GM12872 (cell line): ENCODE results near the gene ZNF618.

ENCODE experiments used
- TF ChIP-seq, protein P1 (sequence below): IDR thresholded peaks from 3 replicates; pipeline ENCODE4 v1.5.1; 2011; ENCODE audit warnings: low read depth, mild to moderate bottlenecking, low read length, moderate library complexity; ENCODE audit not compliant: insufficient read depth

Gene ZNF618

DNA sequence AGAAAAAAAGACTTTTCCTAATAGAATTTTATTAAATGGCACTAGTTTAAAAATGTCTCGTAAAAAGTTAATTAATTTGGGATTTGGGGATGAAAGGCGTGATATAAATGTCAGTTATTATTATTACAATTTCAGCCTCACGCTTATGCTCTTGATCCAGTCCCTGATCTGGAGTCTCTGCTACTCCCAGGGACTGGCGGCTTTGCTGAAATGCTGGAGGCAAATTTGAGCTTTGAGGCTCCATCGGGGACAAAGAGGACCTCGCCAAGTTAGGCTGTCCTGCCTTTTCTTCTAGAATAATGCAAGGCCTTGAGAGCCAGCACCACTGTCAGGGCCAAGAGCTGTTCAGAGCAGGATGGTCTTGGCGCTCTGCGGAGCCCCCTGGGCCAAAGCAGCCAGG, 69.7 kb downstream of the ZNF618 start:
- TF ChIP-seq, protein P1, sequence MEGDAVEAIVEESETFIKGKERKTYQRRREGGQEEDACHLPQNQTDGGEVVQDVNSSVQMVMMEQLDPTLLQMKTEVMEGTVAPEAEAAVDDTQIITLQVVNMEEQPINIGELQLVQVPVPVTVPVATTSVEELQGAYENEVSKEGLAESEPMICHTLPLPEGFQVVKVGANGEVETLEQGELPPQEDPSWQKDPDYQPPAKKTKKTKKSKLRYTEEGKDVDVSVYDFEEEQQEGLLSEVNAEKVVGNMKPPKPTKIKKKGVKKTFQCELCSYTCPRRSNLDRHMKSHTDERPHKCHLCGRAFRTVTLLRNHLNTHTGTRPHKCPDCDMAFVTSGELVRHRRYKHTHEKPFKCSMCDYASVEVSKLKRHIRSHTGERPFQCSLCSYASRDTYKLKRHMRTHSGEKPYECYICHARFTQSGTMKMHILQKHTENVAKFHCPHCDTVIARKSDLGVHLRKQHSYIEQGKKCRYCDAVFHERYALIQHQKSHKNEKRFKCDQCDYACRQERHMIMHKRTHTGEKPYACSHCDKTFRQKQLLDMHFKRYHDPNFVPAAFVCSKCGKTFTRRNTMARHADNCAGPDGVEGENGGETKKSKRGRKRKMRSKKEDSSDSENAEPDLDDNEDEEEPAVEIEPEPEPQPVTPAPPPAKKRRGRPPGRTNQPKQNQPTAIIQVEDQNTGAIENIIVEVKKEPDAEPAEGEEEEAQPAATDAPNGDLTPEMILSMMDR = no peak

DNA sequence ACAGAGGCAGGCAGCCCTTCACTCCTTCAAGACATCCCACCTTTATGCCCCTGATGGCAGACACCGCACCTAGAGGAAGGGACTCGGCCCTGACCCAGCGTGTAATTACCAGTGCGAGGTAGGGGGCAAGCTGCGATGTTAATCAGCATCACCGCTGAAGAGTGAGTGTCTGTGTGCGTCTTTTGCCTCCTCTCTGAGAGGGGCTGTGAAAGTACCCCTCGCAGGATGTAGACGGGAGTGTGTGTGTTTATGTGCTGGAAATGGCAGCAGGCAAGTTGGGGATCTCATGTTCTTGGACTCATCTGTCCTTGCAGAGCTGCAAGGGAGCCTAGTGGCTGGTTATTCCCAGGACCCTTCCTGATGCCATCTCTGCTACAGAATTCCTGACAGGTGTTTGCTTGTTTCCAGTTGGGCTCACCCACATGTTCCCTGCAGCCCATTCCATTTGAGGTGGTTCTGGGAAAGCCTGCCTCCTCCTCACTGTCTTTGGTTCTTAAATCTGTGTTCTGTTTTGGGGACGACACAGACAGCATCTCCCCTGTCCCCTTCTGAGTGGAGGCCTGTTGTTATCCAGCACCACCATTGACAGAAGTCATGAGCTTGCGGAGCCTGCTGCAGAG, 70.5 kb downstream of the ZNF618 start:
- TF ChIP-seq, protein P1 = no peak

DNA sequence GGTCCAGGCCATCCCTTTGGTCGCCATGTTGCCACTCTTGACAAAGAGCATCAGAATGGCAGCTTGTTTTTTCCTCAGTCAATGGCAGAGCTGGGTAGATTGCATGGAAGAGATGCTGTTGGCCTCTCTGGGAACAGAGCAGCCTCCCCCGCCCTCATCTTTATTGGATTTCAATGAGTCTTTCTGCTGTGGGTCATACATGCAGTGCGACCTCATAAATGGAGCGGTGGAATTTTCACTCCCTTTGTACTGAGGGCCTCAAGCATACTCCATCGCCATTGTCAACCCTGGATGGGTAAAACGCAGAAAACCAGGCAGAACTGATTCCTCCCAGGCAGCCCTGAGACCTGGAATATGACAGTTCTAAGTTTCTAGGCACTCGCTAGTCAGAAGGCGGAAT, 71.8 kb downstream of the ZNF618 start:
- TF ChIP-seq, protein P1 = no peak

DNA sequence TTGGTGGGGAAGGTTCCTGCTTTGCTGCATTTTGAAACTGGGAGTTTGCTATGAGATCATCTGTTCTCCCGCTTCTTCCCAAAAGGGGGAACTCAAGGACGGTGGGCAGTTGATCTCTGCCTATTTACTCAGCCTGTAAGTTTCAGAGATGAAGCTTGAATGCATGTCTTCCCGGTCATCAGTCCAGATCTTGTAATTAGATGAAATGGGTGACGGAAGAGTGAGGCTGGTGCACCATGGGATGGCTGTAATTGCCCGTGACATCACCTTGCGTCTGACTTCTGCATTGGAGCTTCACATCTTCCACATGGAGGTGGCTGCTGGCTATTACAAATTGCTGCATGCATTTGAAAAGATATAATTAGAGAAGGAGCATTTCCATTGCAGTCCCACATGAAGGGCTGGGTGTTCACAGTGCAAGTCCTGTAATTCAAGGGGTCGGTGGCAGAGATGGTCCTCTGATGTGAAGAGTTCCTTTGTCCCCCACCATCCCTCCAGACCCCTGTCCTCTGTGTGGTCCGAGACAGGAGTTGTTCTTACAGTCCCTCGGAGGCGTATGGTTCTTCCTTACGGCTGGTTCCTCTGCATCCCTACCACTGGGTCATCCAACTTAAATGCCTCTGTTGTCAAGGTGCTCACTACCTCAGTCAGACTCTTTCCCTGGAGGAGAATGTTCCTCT, 72.9 kb downstream of the ZNF618 start:
- TF ChIP-seq, protein P1 = no peak

DNA sequence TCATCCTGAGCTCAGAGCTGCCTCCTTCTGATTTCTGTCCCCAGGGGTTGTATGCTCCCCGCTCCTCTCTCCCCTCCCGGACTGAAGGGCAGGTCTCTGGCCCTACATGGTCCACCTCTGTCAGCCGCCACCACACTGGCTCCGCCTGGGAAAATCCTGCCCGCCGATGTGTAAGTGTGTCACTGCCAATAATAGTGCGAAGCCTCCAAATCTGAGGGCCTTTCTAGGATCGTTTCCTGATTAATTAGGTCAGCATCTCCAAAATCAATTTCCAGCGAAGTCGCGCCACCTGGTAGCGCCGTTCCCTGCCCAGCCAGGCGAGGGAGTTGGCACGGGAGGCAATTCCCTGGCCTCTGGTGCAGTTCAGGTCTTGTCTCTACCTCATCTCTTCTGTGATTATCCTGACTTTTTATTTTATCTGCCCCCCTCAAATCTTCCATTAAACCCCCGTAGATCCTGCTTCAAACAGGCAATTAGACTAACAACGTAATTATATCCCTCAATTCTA, 73.5 kb downstream of the ZNF618 start:
- TF ChIP-seq, protein P1 = no peak

DNA sequence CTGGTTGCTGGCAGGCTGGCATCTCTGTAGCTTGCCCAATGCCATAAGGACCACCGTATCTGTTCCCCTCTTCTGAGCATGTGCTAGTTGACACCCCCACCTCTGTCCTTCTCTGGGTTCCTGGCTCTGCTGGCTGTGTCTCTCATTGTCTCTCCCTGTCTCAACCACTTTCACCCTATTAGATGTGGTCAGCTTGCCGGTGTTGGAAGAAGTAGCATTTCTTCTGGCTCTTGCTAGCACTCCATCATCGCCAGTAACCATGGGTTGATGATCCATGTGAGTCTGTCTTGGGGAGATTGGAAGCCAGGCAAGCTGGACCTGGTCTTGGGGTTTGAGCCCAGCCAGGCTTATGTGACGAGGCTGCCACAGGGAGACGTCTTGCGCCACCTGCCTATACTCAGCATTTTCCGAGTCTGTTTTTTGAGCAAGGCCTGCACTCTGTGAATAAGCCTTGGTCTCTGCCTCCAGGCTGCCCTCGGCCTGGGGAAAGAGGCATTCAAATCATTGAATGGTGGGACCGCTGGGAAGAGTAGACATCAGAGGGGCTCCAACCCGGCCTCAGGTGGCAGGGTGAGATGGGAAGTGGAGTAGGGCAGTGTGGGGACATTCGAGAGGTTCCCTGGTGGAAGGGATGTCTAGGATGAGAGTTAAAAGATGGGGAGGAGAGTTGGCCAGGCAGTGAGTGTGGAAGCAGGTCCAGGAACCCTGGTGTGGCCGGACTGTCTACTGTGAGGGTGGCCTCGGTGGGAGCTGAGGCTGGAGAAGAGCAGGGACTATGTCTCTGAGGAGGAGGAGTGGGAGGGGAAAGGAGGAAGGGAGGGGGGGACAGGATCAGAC, 74.3 kb downstream of the ZNF618 start:
- TF ChIP-seq, protein P1 = no peak

DNA sequence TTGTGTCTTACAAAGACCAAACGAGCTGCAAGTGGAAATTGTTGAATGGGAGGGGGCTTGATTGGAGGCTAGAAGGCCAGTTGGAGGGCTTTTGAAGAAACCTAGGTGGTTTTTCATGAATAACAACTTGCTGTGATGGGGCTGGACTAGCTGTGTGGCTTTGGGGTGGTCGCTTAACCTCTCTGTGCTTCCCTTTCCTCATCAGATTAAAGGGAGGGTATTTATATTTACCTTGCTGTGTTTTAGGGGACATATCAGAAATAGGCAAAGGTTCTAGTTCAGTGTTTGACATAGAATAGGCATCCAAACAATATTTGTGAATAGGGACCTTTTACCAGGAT, 74.9 kb downstream of the ZNF618 start:
- TF ChIP-seq, protein P1 = no peak
